Measurements from ENCODE around the gene DTX2.
"Not testable (repeated sequence)": the region's sequence is repeated elsewhere in the genome, so short reads cannot be mapped to it uniquely, and the experiment has no call there.

Gene DTX2

GRCh38 chr7:76461464-76462101, at the start of gene DTX2:
Gene DTX2, plus strand, starts transcription at chr7:76461709. Its CDS starts 18,801 bp downstream, at chr7:76480510.
- not testable (repeated sequence) for DNase-seq

- no peak for DNase-seq
Measured at GRCh38 chr7:76412249-76412648, 49.3 kb upstream of the DTX2 start.

GRCh38 chr7:76417654-76418310, 43.7 kb upstream of the DTX2 start:
- DNase-seq = not testable (repeated sequence)

- DNase-seq = not testable (repeated sequence)
Measured at GRCh38 chr7:76421097-76421496, 40.4 kb upstream of the DTX2 start.

- DNase-seq = no peak
Measured at GRCh38 chr7:76423666-76424412, 37.7 kb upstream of the DTX2 start.

- DNase-seq = no peak
Measured at GRCh38 chr7:76424413-76425111, 36.9 kb upstream of the DTX2 start, which contains the start of gene ZP3. Gene ZP3, plus strand, starts transcription at chr7:76424950. Its CDS starts 15 bp downstream, at chr7:76424965.

GRCh38 chr7:76425156-76425555, 36.4 kb upstream of the DTX2 start:
- DNase-seq = no peak

GRCh38 chr7:76425558-76425957, 36.0 kb upstream of the DTX2 start:
- DNase-seq = not testable (repeated sequence)

- DNase-seq = no peak
Measured at GRCh38 chr7:76426246-76426645, 35.3 kb upstream of the DTX2 start.

- no peak for DNase-seq
Measured at GRCh38 chr7:76427635-76428034, 33.9 kb upstream of the DTX2 start.

- no peak for DNase-seq
Measured at GRCh38 chr7:76428149-76428823, 33.2 kb upstream of the DTX2 start.

GRCh38 chr7:76428868-76429805, 32.4 kb upstream of the DTX2 start:
- no peak for DNase-seq

- DNase-seq = no peak
Measured at GRCh38 chr7:76430211-76430610, 31.3 kb upstream of the DTX2 start.

GRCh38 chr7:76430836-76431235, 30.7 kb upstream of the DTX2 start:
- no peak for DNase-seq

- peak; percentile 61 for DNase-seq
Measured at GRCh38 chr7:76437873-76438272, 23.6 kb upstream of the DTX2 start.

GRCh38 chr7:76439120-76439888, 22.2 kb upstream of the DTX2 start:
- not testable (repeated sequence) for DNase-seq

- DNase-seq = not testable (repeated sequence)
Measured at GRCh38 chr7:76440404-76440803, 21.1 kb upstream of the DTX2 start.

- DNase-seq = not testable (repeated sequence)
Measured at GRCh38 chr7:76441792-76442191, 19.7 kb upstream of the DTX2 start.

GRCh38 chr7:76442664-76443446, 18.7 kb upstream of the DTX2 start:
- DNase-seq = not testable (repeated sequence)

GRCh38 chr7:76443846-76444245, 17.7 kb upstream of the DTX2 start:
- not testable (repeated sequence) for DNase-seq
